Stimulated activated CD8-positive, alpha-beta memory T cell treated with anti-CD3 and anti-CD28 coated beads, Interleukin-15, amount 100 ng/mL, for 4 hours (primary cell): ENCODE results near the gene FASTK.

Experiments
- DNase-seq, 2 donors: peaks; one replicate each; pipeline ENCODE4 v3.0.0-alpha.2; 2020; ENCODE audit warnings: low read depth in 2 of 2

FASTK gene

GRCh38 chr7:151099486-151100211 is 19.0 kb upstream of the FASTK start:
- DNase-seq: no peak

GRCh38 chr7:151095828-151096475 is 15.3 kb upstream of the FASTK start:
- DNase-seq: no peak

- no peak for DNase-seq
Observed at GRCh38 chr7:151095123-151095797, 14.7 kb upstream of the FASTK start.

- DNase-seq: no peak
Observed at GRCh38 chr7:151094675-151095074, 14.1 kb upstream of the FASTK start.

GRCh38 chr7:151093748-151094147 is 13.1 kb upstream of the FASTK start:
- no peak for DNase-seq

DNA sequence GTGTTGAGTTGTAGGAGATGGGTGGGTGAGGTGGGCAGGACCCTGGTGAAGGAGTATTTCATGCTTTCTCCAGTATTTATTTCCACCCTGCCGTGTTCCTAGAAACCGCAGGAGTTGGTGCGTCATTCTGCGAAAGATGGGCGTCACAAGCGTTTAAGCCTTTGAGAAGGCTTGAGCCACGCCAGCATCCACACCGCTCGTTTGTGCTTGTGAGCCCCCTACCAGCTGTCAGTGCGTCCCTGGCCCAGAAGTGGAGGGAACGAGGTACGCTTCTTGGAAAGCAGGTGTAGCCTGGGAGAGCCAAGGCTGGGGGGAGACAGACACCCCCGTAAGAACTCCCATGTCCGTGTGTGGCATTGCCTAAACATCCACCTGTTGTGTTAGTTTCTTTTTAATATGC is 11.4 kb upstream of the FASTK start:
- DNase-seq: no peak

DNA sequence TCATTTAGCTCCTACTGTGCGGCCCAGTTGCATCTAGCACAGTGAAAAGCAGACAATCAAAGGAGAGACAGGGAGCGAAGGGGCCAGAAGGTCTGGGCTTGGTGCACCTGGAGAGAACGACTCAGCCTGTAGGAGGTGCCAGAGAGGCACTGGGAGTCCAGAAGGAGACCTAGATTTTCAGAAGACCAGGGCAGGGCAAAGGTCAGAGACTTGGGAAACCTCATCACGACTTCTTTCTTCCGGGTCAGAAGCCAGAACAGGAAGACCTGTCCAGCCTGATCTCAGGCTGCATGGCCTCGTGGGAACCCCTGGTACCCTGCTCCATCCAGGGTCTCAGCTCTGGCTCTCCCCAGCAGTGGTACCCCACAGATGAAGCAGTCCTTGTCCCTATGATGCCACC is 10.8 kb upstream of the FASTK start:
- no peak for DNase-seq

- no peak for DNase-seq
Observed at GRCh38 chr7:151091003-151091402, 10.4 kb upstream of the FASTK start.

GRCh38 chr7:151089893-151090730 is 9.5 kb upstream of the FASTK start:
- no peak for DNase-seq

DNA sequence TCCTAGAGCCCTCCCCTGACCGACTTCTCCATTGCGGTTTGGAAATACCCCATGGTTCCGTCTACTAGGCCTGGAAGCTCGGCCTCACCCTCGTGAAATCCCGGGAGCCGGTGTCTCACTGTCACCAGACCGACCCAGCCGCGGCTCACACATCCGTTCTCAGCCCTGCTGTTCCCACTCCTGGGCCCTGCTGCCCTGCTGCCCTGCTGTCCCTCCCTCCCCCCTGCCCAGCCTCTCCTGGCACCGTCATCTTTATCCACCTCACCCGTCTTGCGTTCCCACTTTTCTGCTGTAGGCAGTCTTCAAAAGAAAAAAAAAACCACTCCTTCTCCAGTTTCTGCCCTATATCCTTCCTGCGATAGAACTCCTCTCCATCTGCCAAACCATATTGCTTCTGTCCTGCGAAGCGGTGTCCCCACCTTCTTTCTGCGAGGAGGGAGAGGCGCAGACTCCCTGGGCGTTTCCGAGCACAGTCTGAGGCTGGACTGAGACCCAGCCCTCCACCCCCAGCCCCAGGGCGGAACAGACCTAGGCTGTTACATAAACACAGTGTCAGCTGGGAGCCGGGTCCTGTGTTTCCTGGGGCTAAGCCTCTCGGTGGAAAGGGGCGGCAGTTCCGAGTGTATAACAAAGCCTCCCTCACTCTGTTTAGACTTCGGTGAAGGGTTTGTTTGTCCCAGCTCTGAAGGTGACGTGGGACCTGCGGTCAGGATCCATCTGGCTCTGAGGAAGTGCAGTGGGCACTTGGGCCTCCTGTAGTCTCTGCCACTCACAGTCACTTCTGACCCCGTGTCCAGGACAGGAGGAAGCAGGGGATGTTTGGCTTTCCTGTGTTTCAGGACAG is 8.5 kb upstream of the FASTK start:
- no peak for DNase-seq

GRCh38 chr7:151088019-151088855 is 7.6 kb upstream of the FASTK start:
- DNase-seq: no peak

- no peak for DNase-seq
Observed at GRCh38 chr7:151087245-151088018, 6.8 kb upstream of the FASTK start.

DNA sequence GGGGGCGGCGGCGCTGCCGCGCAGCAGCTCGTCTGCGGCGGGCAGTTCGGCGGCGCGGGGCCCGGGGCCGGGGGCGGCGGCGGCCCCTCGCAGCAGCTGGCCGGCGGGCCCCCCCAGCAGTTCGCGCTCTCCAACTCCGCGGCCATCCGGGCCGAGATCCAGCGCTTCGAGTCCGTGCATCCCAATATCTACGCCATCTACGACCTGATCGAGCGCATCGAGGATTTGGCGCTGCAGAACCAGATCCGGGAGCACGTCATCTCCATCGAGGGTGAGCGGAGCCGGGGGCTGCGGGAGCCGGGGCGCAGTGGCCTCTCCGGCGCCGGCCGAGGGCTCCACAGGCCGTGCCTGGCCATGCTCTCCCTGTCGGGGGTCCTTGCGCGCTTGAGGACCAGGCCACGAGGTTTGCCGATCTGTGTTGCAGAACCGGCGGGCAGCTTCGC is 6.2 kb upstream of the FASTK start:
- no peak for DNase-seq

DNA sequence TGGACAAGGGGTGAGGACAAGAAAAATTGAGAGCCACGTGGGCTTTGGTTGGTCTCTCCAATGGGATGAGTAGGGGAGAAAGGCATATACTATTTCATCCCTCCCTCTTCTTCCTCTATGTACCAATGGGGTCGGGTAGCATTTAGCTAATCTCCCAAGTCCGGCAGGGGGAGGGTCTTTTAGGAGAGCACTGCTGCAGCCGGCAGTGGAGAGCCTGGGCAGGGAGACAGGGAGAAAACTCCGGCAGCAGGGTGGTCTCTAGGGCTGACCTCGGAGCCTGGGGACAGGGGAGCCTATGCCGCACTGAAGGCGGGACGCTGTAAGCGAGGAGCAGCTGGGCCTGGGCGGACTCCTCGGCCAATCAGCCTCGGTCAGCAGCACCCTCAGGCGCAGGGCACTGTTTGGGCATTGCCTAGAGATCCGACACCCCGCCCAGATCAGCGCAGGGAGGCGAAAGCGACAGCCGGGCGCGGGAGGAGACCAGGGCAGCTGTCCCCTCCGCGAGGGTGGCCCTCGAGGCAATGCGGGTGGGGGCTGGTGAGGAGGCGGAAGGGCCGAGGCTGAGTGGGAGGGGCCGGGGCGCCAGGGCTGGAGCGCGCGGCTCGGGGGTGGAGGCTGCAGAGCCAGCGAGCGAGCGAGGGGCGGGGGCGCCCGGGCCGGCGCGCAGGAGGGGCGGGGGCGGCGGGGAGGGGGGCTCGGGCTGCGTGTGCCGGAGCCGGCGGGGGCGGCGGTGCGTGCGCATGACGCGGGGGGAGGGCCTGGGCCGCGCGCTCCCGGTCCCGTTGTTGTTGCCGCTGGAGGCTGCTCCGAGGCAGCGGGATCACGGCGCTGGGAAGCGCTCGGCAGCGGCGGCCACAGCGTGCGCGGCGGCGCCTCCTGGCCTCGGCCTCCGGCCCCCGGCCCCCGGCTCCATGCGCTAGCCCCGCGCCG is 5.3 kb upstream of the FASTK start, which contains the start of gene AGAP3:
Gene AGAP3 (plus strand): TSS at position 785 of the 930 bp plus-strand sequence. CDS start 267 bp downstream, outside the sequence.
- peak in 1 of 2 donors; percentile 42 for DNase-seq

DNA sequence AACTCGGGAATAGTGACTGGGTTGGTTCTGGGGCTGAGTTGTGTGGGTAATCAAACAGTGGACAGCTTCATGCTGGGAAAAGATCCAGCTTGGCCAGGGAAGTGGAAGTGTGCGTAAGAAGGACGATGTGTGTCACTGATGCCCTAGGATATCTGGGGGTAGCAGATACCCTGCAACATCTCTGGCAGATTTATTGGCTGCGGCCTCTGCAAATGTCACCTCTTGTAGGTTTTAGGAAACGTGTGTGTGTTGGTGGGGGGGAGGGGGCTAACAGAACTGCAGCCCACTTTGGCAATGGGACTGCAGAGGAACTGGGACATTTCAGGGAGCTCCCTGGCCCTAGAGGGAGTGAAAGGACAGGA is 4.7 kb upstream of the FASTK start:
- DNase-seq: no peak

DNA sequence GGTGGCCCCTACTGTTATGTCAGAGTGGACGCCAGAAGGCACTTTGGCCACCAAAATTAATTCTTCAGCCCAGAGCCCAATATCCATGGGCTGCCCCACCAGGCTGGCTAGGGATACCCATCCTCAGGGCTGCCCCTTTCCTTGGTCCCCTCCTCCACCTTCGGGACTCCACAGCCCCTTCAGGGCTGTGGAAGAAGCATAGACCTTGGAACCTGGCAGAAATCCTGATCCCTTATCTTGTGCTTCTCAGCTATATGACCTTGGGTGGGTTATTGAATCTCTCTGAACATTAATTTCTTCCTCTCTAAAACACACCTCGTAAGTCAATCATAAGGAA is 3.2 kb upstream of the FASTK start:
- no peak for DNase-seq

GRCh38 chr7:151083071-151083823 is 2.6 kb upstream of the FASTK start, which contains the start of gene TMUB1:
Gene TMUB1, minus strand, starts transcription at chr7:151083493. Its CDS starts 930 bp downstream, at chr7:151082563.
- DNase-seq: peak; percentile 73 to 75
